Thyroid gland (tissue), 4 donors: ENCODE data around the gene GABRD.

Source experiments
- POLR2A ChIP-seq, 2 donors: fragments of 450-650 bp; IDR thresholded peaks; one replicate each; pipeline ENCODE4 v1.6.1; 2017; ENCODE audit warnings: antibody characterized with exemption in 2 of 2, mild to moderate bottlenecking in 2 of 2, moderate library complexity in 1 of 2
- TF ChIP-seq, protein P1 (sequence below), 6 experiments: fragments of 200-600 bp in 3 of 6; fragments of 450-650 bp in 3 of 6; sonication (generic) in 3 of 6; IDR thresholded peaks; one replicate each; pipeline ENCODE4 v1.5.1; 2016 to 2019; ENCODE audit warnings: antibody characterized with exemption in 6 of 6, mild to moderate bottlenecking in 2 of 6, inconsistent platforms in 1 of 6, moderate library complexity in 1 of 6

- TF ChIP-seq POLR2A (IDR thresholded peaks at IDR 0.05): no peak
- TF ChIP-seq, protein P1, sequence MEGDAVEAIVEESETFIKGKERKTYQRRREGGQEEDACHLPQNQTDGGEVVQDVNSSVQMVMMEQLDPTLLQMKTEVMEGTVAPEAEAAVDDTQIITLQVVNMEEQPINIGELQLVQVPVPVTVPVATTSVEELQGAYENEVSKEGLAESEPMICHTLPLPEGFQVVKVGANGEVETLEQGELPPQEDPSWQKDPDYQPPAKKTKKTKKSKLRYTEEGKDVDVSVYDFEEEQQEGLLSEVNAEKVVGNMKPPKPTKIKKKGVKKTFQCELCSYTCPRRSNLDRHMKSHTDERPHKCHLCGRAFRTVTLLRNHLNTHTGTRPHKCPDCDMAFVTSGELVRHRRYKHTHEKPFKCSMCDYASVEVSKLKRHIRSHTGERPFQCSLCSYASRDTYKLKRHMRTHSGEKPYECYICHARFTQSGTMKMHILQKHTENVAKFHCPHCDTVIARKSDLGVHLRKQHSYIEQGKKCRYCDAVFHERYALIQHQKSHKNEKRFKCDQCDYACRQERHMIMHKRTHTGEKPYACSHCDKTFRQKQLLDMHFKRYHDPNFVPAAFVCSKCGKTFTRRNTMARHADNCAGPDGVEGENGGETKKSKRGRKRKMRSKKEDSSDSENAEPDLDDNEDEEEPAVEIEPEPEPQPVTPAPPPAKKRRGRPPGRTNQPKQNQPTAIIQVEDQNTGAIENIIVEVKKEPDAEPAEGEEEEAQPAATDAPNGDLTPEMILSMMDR (IDR thresholded peaks at IDR 0.05): no peak
Measured at GRCh38 chr1:2016123-2016522, 3.0 kb upstream of the GABRD start.
